ENCODE results near the gene DDI2. TPM values are rescaled to one million over a fixed set of nuclear protein-coding genes. Genes with fewer than 3 reads are reported as not detected.

Gene DDI2
- total RNA-seq, 1 donor from 2014 or later: 53.0 TPM

DNA sequence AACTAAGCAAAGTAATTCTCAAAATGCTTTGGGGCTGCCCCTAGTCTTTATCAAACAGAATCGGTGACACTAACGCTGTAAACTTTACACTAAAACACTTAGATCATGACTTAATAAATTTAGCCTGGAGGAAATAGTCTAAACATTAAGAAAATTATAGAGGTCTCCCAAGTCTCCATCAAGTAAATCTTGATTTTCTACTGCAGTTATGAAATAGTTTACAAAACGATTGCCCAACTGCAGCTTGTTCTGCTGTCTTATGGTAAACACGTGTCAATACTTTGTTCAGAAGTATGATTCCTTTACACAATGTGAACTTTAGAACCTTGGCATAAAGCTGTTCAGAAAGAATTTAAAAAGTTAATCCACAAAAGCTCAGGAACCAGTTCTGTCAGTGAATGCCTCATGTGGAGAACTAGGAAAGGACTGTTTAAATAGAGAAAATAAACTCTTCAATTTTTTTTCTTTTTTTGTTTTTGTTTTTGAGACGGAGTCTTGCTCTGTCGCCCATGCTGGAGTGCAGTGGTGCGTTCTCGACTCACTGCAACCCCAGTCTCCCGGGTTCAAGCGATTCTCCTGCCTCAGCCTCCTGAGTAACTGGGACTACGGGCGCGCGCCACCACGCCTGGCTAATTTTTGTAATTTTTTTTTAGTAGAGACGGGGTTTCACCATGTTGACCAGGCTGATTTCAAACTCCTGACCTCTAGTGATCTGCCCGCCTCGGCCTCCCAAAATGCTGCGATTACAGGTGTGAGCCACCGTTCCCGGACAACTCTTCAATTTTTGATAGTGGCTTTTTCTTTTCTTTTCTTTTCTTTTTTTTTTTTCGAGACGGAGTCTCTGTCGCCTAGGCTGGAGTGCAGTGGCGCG lies 1.6 kb downstream of the DDI2 start:
- Mint-ChIP-seq H3K9me3 (no peaks in the 10 kb centered on the region), H3K4me3 (peak overlapping the region; percentile 90), H3K4me1 (peaks cover 38% of the 10 kb centered on the region), H3K36me3 (ENCODE audit: low read depth) (peaks cover 18% of the 10 kb centered on the region), H3K27me3 (no peaks in the 10 kb centered on the region), H3K27ac (peak overlapping the region; percentile 94)
- DNase-seq: no peak
- intact Hi-C loops (cut with micrococcal nuclease): loop anchor here (5.0 kb wide), 3 partner anchors 228 to 372 kb away; partner anchors contain the start of genes FHAD1, SPEN and ZBTB17

DNA sequence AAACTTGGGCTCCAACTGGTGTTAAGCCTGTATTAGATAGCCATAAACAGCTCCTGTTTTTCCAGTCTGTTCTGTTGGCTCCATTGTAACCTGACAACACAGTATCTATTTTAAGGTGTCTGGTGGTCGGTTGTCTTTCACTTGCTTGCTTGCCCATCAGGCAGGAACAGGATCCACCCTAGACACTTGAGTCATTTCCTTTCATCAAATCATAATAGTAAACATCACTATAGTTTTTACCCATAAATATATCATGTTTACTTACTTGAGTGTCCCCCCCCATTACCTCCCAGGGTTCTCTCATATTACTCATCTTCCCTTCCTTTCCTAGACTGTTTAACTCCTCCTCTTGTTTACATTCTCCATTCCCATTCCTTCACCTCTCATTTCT lies 2.9 kb downstream of the DDI2 start:
- intact Hi-C loops (cut with micrococcal nuclease): no loop called here
- H3K4me3 Mint-ChIP-seq: peak overlapping the region; percentile 27
- DNase-seq: no peak
- H3K27ac Mint-ChIP-seq: no peak overlapping the region
- peaks cover 45% of the 10 kb centered on the region for H3K4me1 Mint-ChIP-seq
- no peaks in the 10 kb centered on the region for H3K27me3 Mint-ChIP-seq
- peaks cover 21% of the 10 kb centered on the region for H3K36me3 Mint-ChIP-seq (ENCODE audit: low read depth)
- no peaks in the 10 kb centered on the region for H3K9me3 Mint-ChIP-seq

- Mint-ChIP-seq H3K9me3 (no peaks in the 10 kb centered on the region), H3K27me3 (no peaks in the 10 kb centered on the region), H3K36me3 (ENCODE audit: low read depth) (peaks cover 21% of the 10 kb centered on the region), H3K4me1 (peaks cover 44% of the 10 kb centered on the region), H3K27ac (no peak overlapping the region), H3K4me3 (peak overlapping the region; percentile 7)
- intact Hi-C loops (cut with micrococcal nuclease): no loop called here
- DNase-seq: no peak
Measured at GRCh38 chr1:15620902-15621682, 3.8 kb downstream of the DDI2 start.

- Mint-ChIP-seq H3K36me3 (ENCODE audit: low read depth) (peaks cover 30% of the 10 kb centered on the region), H3K4me1 (peaks cover 39% of the 10 kb centered on the region), H3K27ac (no peak overlapping the region), H3K27me3 (no peaks in the 10 kb centered on the region), H3K4me3 (no peak overlapping the region), H3K9me3 (no peaks in the 10 kb centered on the region)
- intact Hi-C loops (cut with micrococcal nuclease): no loop called here
- DNase-seq: no peak
Measured at GRCh38 chr1:15621975-15622374, 4.7 kb downstream of the DDI2 start.

DNA sequence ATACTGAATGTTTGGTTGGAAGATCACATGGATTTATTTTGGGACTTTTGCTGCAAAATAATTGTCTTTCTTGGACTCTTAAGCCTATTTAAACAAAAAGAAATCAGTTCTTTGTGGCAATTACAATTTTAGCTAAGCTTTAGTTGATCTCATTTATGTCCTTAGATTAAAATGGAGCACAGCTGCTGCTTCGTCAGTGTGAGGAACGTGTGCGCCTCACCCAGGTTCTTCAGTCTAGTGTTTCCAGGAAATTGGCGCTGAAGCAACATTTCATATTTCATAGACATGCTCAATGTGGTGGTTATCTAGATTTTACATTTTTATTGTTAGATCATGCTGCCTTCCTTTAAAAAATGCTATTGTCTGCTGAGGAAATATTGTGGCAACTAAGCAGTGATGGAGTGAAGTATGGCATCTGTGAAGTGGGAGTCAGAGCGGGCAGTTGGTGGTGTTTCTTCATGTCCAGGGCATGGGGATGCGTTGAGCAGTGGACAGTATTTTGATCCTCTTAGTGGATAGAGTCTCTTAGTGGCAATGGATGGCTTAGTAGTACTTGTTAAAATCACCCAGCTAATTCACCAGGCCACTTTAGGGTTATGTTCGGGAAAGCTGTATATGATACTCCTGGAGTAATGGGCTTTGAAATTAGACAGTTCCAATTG lies 5.6 kb downstream of the DDI2 start:
- Mint-ChIP-seq H3K9me3 (no peaks in the 10 kb centered on the region), H3K27me3 (no peaks in the 10 kb centered on the region), H3K27ac (no peak overlapping the region), H3K4me3 (no peak overlapping the region), H3K36me3 (ENCODE audit: low read depth) (peaks cover 35% of the 10 kb centered on the region), H3K4me1 (peaks cover 44% of the 10 kb centered on the region)
- DNase-seq: no peak
- intact Hi-C loops (cut with micrococcal nuclease): no loop called here

GRCh38 chr1:15623435-15623834 lies 6.2 kb downstream of the DDI2 start:
- Mint-ChIP-seq H3K27ac (no peak overlapping the region), H3K4me3 (no peak overlapping the region), H3K4me1 (peaks cover 45% of the 10 kb centered on the region), H3K27me3 (no peaks in the 10 kb centered on the region), H3K36me3 (ENCODE audit: low read depth) (peaks cover 36% of the 10 kb centered on the region), H3K9me3 (no peaks in the 10 kb centered on the region)
- no peak for DNase-seq
- intact Hi-C loops (cut with micrococcal nuclease): no loop called here

GRCh38 chr1:15624133-15624714 lies 7.0 kb downstream of the DDI2 start:
- Mint-ChIP-seq H3K4me3 (no peak overlapping the region), H3K36me3 (ENCODE audit: low read depth) (peaks cover 37% of the 10 kb centered on the region), H3K27ac (peak overlapping the region; percentile 13), H3K9me3 (no peaks in the 10 kb centered on the region), H3K4me1 (peaks cover 40% of the 10 kb centered on the region), H3K27me3 (no peaks in the 10 kb centered on the region)
- DNase-seq: no peak
- intact Hi-C loops (cut with micrococcal nuclease): no loop called here

DNA sequence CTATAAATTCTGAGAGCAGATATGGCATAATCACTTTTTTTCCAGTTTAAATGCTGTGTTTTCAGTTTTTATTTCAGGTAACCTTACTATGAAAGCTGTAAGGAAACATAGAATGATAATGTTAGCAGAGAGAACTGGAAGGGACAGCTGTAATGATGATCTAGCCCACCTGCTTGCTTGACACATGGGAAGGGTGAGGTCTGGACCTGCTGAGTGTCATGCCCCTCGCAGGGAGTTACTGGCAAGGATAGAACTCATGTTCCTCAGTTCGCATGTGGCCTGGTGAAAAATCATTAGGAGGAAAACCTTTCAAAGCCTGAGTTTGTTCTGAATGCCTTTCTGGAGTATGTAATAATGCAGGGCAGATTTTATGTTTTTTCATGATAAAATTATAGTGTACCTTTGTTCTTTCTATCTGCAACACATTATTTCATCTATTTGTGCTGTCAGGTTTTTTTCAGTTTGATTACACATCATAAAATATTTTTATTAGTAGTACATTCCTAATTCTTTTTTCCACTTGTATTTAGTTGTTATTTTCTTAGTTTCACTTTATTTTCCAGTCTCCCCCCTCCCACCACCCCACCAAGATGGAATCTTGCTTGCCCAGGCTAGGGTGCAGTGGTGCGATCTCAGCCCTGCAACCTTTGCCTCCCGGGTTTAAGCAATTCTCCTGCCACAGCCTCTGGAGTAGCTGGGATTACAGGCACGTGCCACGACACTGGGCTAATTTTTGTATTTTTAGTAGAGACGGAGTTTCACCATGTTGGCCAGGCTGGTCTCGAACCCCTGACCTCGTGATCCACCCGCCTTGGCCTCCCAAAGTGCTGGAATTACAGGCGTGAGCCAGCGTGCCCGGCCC lies 8.0 kb downstream of the DDI2 start:
- H3K9me3 Mint-ChIP-seq: no peaks in the 10 kb centered on the region
- H3K27ac Mint-ChIP-seq: peak overlapping the region; percentile 4
- intact Hi-C loops (cut with micrococcal nuclease): no loop called here
- DNase-seq: no peak
- peaks cover 36% of the 10 kb centered on the region for H3K4me1 Mint-ChIP-seq
- H3K4me3 Mint-ChIP-seq: no peak overlapping the region
- H3K36me3 Mint-ChIP-seq (ENCODE audit: low read depth): peaks cover 41% of the 10 kb centered on the region
- no peaks in the 10 kb centered on the region for H3K27me3 Mint-ChIP-seq

DNA sequence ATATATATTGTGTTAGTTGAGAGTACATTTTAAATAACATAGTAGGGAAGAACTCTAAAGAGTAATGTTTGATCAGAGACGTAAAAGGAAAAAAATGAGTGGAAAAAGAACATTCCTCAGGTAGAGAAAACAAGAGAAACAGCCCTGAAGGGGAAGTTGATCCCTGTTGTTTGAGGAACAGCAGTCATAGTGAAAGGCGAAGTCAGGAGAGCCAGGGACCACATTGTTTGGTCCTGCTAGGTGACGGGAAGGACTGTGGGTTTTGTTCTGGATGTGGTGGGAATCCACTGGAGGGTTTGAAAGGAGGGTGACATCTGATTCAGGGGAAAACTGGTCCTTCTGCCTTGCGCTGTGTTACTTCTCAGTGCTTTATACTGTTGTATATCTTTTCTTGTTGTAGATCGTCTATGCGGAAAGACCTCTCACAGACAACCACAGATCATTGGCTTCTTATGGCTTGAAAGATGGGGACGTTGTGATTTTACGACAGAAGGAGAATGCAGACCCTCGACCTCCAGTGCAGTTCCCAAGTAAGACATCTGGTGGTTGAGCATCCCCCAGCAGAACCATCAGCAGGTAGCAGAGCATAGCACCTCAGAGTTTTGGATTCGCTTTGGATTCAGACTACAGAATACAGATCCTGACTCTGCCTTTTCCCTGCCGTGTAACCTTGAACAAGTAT lies 9.2 kb downstream of the DDI2 start:
- Mint-ChIP-seq H3K36me3 (ENCODE audit: low read depth) (peaks cover 46% of the 10 kb centered on the region), H3K27ac (no peak overlapping the region), H3K9me3 (no peaks in the 10 kb centered on the region), H3K27me3 (no peaks in the 10 kb centered on the region), H3K4me3 (no peak overlapping the region), H3K4me1 (peaks cover 30% of the 10 kb centered on the region)
- DNase-seq: no peak
- intact Hi-C loops (cut with micrococcal nuclease): no loop called here

DNA sequence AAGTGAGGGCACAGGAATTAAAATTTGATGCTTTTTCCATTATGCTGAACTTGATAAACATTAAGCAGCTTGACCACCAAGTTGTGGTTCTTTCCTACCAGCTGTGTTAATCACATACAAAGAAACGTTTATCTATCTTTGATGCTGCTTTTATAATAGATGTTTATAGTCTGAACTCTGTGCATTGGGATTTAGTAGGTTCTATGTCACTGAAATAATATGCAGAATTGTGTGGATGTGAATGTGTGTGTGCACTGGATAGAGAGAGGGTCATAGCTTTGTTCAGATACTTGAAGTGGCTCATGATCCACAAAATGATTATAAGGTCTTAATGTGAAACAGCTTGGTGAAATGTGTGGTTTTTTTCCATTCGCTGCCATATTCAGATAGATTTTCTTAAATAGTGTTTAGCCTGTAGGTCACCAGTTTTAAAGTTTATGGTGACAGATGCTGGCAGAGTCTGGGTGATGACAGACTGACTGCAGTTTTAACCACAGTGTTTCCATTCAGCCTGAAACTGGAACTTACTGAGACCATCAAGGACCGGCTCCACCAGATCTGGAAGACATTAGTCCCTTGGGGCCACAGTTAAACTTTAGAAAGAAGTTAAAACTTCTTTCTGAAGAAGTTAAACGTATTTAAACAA lies 10.2 kb downstream of the DDI2 start:
- peaks cover 51% of the 10 kb centered on the region for H3K36me3 Mint-ChIP-seq (ENCODE audit: low read depth)
- peak overlapping the region; percentile 39 for H3K27ac Mint-ChIP-seq
- H3K4me3 Mint-ChIP-seq: no peak overlapping the region
- no peaks in the 10 kb centered on the region for H3K9me3 Mint-ChIP-seq
- H3K4me1 Mint-ChIP-seq: peaks cover 27% of the 10 kb centered on the region
- intact Hi-C loops (cut with micrococcal nuclease): no loop called here
- H3K27me3 Mint-ChIP-seq: no peaks in the 10 kb centered on the region
- no peak for DNase-seq

DNA sequence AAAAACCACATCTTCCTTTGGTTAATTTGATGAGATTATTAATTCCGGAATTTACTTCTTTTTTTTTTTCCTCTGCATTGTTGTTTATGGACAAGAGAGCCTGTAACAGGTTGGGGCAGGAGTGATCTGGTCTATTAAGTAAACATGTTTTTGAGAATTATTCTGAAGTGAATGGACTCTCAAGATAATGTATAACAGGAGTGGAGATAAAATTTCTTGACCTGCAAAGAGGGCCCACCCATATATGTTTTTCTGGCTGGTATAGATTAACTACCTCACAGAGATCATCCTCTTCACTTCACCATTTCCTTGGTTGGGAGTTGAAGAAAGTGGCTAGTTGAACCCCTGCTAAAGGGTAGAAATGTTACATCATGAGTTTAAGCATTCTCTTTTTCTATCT lies 10.7 kb downstream of the DDI2 start:
- Mint-ChIP-seq H3K27ac (peak overlapping the region; percentile 39), H3K4me3 (no peak overlapping the region), H3K36me3 (ENCODE audit: low read depth) (peaks cover 47% of the 10 kb centered on the region), H3K4me1 (peaks cover 23% of the 10 kb centered on the region), H3K27me3 (no peaks in the 10 kb centered on the region), H3K9me3 (no peaks in the 10 kb centered on the region)
- no peak for DNase-seq
- intact Hi-C loops (cut with micrococcal nuclease): no loop called here

DNA sequence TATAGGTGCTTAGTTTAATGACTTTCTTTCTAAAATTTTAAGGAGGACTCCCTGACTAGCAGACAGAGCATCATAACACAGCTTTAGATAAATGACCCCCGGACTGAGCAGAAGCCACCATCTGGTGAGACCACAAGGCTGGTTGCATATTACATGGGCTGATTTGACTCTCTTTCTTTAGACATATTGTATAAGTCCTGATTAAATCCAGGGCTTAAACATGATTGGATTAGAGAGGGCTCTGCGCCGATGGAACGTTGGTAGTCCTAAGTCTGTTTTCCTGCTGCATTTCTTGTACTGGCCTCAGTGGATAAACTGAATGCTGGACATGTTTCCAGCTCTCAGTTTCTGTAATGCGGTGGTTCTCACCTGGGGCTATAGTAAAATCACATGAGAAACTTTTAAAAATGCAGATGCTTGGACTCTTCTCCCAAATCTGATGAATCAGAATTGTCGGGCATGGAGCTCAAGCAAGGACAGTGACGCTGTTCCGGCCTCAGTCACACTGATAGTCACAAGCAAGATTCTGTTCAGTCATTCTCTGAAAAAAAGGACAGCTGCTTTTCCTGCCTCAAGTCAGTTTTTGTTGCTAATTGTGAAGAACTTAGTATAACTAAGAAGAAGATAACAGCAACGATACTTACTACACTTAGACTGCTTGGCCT lies 16.6 kb downstream of the DDI2 start:
- intact Hi-C loops (cut with micrococcal nuclease): no loop called here
- DNase-seq: no peak
- peaks cover 70% of the 10 kb centered on the region for H3K36me3 Mint-ChIP-seq (ENCODE audit: low read depth)
- no peak overlapping the region for H3K4me3 Mint-ChIP-seq
- no peaks in the 10 kb centered on the region for H3K27me3 Mint-ChIP-seq
- H3K27ac Mint-ChIP-seq: no peak overlapping the region
- peaks cover 5% of the 10 kb centered on the region for H3K4me1 Mint-ChIP-seq
- H3K9me3 Mint-ChIP-seq: no peaks in the 10 kb centered on the region
